Subcutaneous adipose tissue (tissue), 4 donors: Measurements from ENCODE around the gene RNF151. TPM values are rescaled to one million over a fixed set of nuclear protein-coding genes. Genes with fewer than 3 reads are reported as not detected.

Experiments used
- total RNA-seq, 4 donors: library from RNA; depleted of rRNA; stranded (reverse); fragments of >200 nt; gene quantifications; one replicate each; pipeline ENCODE4 v1.1.0, GENCODE V29; 2016
- TF ChIP-seq, protein P1 (sequence below): fragments of 450-650 bp; IDR thresholded peaks from one replicate; pipeline ENCODE4 v1.5.1; 2016; ENCODE audit warnings: low read depth, mild to moderate bottlenecking, control low read depth, antibody characterized with exemption, moderate library complexity

Gene RNF151
- total RNA-seq, 4 donors from 2014 or later = not detected

DNA sequence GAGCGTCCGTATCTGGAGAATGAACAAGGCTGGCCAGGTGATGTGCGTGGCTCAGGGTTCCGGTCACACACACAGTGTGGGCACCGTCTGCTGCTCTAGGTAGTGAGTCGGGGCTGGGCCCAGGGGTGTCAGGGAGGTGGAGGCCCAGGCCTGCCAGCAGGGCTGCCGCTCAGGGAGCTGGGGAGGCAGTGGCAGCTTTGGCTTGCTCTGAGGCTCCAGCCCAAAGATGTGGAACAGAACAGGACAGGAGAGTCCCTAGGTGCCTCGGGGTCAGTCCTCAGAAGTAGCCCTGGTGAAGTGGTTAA, 9.5 kb downstream of the RNF151 start:
- TF ChIP-seq, protein P1, sequence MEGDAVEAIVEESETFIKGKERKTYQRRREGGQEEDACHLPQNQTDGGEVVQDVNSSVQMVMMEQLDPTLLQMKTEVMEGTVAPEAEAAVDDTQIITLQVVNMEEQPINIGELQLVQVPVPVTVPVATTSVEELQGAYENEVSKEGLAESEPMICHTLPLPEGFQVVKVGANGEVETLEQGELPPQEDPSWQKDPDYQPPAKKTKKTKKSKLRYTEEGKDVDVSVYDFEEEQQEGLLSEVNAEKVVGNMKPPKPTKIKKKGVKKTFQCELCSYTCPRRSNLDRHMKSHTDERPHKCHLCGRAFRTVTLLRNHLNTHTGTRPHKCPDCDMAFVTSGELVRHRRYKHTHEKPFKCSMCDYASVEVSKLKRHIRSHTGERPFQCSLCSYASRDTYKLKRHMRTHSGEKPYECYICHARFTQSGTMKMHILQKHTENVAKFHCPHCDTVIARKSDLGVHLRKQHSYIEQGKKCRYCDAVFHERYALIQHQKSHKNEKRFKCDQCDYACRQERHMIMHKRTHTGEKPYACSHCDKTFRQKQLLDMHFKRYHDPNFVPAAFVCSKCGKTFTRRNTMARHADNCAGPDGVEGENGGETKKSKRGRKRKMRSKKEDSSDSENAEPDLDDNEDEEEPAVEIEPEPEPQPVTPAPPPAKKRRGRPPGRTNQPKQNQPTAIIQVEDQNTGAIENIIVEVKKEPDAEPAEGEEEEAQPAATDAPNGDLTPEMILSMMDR = no peak

DNA sequence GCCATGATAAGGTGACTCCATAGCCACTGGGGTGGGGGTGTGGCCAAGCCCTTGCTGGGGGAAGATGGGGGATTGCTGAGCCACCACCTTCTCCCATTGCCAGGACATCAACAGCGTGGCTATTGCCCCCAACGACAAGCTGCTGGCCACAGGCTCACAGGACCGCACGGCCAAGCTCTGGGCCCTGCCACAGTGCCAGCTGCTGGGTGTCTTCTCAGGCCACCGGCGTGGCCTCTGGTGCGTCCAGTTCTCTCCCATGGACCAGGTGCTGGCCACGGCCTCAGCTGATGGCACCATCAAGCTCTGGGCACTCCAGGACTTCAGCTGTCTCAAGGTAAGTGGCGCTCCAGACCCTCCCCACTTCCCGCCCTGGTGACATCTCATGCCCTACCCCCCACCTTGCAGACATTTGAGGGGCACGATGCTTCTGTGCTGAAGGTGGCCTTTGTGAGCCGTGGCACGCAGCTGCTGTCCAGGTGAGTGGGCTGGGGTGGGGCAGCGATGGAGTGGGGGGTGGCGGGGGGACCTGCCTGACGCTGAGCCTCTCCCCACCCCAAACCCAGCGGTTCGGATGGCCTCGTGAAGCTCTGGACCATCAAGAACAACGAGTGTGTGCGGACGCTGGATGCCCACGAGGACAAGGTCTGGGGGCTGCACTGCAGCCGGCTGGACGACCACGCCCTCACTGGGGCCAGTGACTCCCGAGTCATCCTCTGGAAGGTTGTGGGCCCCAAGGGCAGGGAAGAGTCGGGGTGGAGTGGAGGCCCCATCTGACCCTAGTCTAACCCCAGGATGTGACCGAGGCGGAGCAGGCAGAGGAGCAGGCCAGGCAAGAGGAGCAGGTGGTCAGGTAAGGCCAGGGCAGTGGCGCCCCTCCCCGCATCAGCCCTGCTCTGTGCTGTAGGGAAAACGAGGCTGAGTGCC, 10.6 kb downstream of the RNF151 start:
- TF ChIP-seq, protein P1 = no peak

DNA sequence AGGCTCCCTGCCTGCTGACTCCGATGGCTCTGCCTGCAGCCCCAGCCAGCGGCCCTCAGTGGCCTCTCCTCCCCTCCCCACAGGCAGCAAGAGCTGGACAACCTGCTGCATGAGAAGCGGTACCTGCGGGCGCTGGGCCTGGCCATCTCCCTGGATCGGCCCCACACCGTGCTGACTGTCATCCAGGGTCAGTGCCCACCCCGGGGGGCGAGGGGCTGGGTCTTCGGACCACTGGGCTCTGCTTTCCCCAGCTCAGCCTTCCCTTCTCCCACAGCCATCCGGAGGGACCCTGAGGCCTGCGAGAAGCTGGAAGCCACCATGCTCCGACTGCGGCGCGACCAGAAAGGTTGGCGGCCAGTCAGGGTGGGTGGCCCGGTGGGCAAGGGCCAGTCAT, 11.2 kb downstream of the RNF151 start:
- TF ChIP-seq, protein P1 = no peak

DNA sequence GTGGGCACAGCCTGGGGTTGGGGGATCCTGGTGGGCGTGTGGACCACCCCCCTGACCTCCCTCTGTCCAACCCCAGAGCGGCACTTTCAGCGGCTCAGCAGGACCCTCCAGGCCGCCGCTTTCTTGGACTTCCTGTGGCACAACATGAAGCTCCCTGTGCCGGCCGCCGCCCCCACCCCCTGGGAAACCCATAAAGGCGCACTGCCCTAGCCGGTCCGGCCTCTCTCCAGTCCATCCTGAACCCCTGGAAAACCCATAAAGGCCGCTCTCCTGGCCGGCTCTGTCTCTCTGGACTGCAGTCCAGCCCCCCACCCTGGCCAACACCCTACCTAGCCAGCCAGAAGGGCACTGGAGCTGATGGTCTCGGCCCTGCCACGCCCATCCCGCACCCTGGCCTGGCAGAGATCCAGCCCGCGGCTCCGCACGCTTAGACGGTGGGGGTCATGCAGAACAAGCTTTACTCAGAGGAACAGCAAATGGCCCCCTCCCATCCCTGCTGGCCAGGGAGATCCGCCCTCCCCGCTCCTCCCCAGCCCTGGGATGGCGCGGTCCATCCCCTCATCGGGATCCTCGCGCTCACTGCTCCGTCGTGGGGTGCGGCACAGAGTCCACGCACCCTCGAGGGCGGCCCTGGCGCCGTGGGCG, 11.9 kb downstream of the RNF151 start:
- TF ChIP-seq, protein P1 = no peak

DNA sequence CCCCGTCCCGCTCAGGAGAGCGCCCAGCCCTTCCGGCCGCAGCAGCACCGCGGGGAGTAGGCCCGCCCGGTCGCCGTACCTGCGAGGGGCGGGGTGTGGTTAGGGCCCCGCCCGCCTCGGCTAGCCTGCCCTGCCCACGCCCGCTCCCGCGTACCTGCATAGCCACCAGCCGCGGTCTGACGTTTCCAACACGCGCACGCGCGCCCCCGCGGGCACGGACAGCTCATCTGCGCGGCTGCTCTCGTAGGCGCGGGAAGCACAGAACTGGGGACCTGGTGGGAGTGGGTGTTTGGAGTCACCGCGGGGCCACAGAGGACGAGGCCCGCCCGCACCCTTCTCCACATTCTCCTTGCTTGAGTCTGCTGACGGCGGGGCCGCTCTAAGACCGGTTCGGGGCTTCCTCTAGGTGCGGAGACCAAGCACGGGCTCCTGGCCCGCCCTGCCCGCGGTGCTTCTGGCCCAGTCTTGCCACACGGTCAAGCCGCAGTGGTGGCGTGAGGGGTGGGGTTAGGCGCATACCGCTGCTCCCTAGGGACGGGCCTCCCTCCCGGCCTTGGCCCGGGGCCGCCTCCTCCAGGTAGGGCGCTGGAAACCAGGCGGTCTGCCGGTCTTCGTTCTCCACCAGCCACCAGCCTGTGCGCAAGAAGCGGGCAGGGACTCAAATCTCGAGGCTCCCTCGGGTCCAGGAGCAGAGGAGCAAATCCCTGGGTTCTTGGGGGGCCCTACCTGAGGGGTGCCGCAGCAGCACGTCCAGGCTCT, 12.8 kb downstream of the RNF151 start:
- TF ChIP-seq, protein P1 = no peak

DNA sequence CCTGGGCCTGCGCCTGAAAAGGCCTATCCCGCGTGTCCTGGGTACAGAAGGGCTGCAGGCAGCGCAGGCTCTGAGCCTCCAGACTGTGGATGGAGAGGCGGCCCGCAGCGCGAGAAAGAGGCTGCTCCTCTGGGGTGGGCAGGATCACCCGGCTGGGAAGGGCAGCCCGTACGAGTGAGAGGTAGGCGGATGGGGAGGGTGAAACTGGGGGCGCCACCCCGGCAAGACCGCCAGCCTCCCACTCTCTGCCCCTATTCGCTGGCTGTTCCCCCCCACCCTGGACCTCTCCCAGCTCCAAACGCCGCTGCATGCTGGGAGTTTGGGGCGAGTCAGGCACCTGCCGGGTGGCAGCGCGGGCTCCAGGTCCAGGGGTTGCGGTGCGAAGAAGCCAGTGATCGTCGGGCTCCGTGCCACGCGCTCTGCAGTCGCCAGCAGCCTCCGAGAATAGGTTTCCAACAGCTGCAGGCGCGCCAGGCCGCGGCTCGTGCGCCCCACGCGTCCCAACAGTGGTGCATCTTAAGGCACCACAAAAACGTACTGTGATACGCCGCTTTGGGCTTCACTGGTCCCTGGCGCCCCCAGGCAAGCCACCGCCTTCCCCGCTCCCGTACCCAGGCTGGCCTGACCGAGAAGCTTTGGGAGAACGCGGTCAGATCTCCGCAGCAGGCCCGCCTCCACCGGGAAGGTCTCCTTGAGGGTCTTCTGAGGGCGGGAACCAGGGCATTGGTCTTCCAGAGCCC, 13.5 kb downstream of the RNF151 start:
- TF ChIP-seq, protein P1 = no peak

DNA sequence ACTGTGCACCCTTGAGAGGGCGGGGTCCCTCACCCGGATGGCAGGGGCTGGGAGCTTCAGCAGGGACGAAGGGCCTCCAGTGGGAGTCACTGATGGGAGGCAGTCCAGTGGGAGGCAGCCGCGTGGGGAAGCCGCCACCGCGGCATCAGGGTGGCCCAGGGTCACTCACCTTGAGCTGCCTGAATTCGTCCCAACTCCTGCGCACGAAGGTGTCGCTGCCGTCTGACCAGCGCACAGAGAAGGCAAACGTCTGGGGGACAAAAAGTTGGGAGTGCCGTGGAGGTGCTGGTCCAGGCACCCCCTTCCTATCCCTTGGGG, 14.1 kb downstream of the RNF151 start:
- TF ChIP-seq, protein P1 = no peak
